GM21576 (cell line): ENCODE results near the gene ZNF407.

ENCODE experiments used
- ATAC-seq: cut with Tn5 transposase; IDR thresholded peaks from one replicate; pipeline ENCODE4 v1.9.1; 2021; ENCODE audit warnings: mild to moderate bottlenecking, moderate library complexity; ENCODE audit not compliant: unreplicated experiment

ZNF407 gene

DNA sequence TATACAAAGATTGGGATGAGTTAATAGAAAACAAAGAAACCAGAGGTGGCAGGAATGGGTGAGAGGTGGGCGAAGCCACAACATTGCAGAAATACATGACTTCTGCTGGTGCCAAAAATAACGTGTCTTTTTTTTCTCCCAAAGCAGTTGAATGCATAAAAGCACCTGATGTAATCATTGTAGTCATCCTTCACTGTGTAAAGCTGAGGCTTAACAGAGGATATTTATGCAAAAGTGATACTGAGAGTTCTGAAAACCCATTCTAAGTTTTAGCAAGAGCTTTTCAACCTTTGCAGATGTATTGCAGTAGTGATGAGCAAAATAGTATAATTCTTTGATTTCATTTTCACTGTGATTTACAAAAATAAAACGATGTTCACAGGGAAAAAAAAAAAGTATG is 438.3 kb downstream of the ZNF407 start:
- no peak for ATAC-seq

DNA sequence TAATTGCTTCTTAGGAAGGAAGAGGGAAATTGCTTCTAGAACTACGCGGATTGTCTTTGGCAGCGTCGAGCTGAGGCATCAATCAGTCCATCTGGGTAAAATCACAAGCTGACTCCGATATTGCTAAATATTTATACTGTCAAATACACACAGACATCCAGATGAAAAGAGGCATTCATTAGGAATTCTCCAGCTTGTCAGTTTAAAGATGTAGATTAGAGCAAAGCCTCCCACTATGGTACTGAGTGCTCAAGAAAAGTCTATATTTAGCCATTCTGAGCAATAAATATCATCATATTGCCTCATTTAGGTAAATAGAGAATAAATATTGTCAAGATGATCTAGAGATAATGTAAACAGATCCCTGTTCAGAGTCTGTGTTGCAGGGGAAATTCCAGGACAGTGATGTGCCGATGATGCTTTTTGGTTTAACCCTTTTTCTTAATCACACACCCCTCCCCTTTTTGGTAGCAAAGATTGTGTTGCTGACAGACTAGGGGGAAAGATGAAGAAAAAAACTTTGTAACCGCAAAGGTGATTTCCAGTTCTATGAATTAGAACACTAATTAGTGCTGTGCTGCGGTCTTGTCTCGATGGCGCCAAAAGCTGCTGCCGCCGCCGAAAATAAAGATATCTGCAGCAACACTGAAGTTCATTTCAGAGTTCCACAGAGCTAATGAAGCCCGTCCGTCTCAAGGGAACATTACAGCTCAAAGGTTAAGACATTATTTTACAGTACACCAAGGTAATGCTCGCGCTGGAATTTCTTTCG is 439.4 kb downstream of the ZNF407 start:
- no peak for ATAC-seq

DNA sequence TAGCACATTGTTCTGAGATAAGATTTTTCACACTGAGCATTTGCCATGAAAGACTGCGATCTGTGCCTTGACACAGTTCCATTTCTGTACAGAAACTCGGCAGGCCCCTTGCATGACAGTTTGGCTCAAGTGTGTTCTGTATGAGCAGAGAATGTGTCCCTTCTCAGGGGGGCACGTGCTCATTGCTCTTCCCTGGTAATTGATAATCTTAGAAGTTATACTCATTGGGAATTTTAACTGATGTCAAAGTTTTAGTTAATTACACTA is 440.0 kb downstream of the ZNF407 start:
- ATAC-seq = no peak

DNA sequence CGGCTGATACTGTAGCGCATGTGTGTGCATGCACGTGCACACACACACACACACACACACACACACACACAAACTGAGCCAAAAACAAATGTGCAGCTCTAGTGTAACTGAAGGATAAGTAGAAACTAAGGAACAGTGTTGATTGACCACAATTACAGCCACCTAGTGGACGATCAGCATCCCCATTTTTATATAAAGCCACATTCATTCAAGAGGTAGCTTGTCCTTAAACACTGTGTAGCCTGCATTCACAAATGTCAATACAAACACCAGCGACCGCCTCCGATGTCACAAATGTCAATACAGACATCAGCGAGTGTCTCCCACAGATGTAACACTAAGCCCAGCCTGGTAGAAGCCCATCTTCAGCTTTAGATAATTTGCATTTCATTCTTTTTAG is 443.9 kb downstream of the ZNF407 start:
- no peak for ATAC-seq

DNA sequence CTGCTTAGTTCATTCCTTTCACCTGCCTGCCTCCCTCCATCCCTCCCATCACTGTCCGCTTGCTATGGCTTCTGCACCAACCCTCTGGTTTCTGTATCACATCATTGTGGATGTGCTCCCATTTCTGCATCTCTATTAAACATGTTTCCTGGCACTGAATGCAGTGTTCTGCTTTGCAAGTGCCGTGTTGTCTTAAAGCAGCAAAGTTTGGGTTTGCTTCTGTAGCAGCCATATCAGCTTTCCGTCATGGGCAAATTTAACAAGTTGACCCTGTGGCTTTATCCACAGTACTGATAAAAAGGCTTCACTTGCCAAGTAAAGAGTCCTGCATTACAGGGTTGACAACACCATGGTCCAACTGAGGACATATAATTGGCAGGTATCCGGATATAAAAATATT is 445.8 kb downstream of the ZNF407 start:
- no peak for ATAC-seq

DNA sequence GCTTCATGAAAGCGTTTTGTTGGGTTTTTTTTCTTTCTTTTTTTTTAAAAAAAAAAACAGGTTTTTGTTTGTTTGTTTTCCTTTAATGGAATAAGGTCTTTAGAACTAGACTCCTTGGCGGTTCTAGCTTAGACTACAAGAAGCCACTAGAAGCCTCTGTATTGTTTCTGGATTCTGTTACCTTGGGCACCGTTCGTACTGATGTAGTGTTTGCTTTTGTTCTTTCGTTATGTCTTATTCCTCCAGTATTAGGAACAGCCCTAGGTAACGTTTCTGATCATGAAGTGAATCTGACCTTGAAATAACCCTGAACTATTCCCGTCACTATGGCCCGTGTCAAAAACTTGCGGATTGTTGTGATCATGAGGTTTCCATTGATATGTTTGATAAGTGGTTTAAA is 446.6 kb downstream of the ZNF407 start:
- ATAC-seq = no peak

DNA sequence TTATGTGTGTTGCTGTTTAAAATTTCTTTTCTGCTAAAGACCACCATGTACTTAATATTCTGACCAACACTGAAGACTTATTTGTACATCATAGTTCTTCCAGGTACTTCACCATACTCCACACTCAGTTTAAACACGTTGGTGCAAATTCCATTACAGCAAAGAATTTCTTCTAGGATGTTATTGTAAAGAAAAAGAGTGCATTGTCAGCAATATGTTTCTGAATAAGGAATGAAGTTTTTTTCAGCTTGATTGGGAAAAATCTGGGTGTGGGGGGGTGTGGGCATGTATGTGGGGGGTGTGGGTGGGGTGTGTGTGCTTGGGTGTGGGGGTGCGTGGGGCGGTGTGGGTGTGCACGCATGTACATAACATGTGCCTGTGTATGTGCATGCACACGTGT is 447.1 kb downstream of the ZNF407 start:
- no peak for ATAC-seq

DNA sequence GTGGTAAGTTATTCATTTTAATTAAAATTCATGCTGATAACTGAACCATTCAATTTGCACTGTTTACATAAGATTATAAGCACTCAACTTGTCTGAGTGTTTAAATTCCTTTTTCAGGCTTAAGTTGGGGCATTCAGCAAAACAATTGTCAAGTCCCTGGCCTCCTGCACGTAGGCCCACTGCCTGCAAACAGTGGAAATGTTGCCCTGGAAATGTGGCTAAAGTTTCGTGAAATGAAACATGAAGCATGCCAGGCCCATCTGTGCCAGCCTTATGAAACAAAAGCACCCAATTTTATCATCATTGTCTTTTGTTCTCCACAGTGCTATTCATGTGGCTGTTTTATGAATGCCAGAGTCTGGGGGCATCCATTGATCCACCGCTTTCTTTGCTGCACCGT is 447.6 kb downstream of the ZNF407 start:
- no peak for ATAC-seq

DNA sequence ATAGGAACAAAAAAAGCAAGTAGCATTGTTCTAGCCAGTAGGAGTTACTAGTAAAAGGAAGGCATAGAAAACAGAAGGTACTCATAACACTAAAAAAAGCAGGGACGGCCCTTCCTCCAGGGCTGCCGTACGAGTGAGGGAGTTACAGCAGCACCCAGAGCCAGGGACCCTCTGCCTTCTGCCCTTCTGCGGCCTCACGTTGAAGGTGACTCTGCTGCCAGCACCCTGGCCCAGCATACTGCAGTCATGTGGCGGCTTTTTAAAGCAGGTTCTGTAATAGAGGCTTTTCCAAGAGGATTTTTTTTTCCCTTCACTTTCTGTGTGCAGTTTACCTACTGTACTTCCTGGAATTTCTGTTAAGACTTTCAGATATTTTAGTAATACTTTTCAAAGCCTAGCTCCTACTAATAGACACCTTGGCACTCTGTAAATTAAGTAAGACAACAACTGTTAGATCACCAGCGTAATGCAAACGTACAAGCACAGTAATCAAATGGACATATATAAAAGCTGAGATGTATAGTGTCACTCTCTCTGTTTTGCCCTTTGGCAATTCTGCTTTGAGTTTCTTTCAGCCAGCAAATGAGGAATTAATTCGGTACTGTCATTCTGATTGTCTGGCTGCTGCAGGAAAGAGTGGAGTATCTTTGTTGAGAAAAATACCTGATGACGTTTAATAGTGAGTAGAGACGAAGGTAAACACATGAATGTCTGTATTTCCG is 449.7 kb downstream of the ZNF407 start:
- no peak for ATAC-seq

DNA sequence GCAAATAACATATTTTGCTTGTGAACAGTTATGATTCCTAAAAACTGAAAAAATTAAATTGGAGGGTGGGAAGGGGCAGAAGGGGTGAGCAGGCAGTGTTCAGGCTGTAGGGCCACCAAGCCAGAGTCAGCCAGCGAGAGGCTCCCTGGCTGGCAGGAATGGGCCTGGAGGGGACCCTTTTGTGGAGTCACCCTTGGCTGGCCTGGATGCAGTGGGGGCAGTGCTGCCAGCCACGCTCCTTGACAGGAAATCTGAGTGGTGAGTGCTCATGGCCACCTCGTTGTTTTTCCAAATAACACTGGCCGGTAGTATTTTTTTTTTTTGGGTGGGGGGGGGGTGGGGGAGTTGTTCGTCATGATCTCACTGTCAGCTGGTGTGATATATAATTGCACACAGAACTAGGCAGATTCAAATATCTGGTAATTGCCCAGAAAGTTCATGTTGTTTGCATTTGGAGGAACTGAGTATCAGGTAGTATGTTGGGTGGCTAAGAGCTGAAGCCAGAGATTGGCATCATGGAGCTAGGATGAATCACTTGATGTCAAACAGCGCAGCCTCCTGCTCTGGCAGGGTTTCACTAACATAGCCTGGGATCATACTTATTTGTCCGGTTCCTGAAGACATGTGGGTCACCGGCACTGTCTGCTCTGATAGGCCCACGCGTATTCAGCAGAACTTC is 451.2 kb downstream of the ZNF407 start:
- no peak for ATAC-seq

DNA sequence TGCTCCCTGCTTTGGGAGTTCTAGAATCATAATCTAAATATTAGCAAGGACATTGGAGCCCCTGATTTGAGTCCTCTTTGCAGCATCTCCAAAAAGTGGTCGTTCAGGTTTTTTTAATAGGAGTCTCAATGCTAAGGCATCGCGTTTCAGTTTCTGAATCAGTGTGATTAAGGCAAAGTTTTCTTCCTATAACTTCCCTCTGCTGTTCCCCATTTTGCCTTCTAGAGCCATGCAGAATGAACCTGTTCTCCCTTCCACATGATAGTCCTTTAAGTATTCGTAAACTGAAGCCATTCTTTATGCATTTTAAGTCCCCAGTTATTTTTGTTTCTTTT is 451.8 kb downstream of the ZNF407 start:
- no peak for ATAC-seq

DNA sequence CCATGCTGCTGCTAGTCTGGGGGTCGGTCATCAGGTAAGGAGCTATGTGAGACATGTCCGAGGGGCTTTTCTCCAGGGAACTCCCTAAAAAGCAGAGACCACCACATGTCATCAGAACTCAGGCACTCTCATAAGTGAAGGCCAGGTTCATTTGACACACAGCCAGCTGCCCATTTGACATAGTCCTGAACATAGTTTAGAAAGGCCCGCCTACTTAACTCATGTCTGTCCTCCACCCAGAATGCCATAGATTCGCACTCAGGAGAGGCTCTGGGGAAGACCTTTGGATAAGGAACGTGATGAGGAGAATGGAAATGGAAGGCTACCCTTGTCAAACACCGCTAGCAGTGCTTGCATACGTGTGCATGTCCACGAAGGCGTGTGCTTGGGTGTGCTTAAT is 454.1 kb downstream of the ZNF407 start:
- ATAC-seq = no peak

DNA sequence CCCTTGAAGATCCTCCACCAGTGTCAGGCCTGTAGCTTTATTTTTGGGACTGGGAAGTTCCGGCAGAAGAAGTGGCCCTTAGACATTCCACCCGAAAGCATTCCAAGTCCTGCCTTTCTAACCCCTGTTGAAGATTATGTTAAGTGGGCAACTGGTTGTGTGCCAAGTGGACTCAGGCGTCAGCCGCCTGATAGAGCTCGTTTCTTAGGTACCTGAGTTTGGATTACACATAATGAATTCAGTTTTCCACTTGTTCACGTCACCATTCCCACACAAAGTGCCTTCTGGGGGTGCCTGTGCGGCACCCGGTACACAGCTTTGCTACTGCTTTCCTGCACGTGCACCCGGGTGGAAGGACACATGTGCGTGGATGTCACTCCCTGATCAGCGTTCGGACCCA is 454.8 kb downstream of the ZNF407 start:
- no peak for ATAC-seq

DNA sequence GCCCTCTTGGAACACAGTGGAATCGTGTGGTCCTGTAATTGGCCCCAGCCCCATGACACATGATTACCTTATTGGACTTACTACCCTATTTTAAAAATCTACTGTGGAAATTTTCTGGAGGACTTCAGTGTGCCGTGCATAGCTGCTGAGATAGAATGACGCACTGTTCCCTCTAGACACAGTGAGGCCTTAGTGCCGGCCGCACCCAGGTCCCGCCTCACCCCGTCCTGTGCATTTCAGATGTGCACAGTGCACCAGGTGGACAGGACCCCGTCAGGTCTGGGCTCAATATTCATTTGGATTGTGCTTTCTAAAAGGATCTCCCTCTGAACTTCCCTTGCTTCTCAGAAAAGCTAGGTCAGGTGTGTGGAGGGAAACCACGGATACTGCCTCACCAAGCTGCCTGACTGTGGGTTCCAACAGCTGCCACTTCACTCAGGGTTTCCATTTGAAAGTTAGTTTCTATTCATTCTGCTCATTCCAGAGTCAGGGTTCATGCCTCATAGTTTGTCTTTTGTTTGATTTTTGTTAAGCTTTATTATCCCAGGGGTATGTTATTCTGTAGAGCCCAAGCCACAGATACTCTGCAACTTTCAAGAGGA is 455.5 kb downstream of the ZNF407 start:
- ATAC-seq = no peak

DNA sequence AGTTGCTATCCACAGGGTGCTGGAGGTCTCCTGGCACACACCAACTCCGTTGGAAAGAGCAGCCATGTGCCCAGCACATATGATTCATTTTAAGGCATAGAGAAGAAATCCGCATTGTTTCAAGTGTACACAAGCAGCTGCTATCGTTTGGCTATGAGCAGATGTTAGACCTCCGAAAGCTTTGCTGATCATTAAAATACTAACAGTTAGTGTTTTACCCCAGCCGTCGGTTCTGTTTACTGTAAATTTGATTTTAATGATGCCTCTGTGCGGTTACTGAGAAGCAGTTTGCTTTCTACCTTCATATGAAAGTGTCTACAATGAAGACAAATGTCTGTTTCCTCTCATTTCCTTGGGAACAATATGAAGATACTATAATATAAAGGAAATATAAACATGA is 456.4 kb downstream of the ZNF407 start:
- no peak for ATAC-seq

DNA sequence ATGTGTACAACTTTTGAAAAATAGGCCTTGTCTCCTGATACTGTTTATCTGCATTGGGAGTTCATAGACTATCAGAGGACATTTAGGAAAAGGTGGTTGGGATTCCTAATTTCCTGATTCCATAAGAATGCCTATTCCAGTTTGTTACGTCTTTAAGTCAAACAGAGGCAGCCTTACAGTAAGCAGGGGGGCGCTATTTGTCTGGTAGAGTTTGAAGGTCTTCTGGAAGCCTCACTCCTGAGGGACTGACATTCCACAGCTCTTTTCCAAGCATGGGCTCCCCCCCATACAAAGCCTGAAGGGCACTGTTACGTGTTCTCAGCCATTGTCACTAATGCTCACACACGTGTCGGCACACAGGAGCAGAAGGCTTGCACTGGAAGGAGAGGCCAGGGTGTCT is 456.9 kb downstream of the ZNF407 start:
- ATAC-seq = no peak

DNA sequence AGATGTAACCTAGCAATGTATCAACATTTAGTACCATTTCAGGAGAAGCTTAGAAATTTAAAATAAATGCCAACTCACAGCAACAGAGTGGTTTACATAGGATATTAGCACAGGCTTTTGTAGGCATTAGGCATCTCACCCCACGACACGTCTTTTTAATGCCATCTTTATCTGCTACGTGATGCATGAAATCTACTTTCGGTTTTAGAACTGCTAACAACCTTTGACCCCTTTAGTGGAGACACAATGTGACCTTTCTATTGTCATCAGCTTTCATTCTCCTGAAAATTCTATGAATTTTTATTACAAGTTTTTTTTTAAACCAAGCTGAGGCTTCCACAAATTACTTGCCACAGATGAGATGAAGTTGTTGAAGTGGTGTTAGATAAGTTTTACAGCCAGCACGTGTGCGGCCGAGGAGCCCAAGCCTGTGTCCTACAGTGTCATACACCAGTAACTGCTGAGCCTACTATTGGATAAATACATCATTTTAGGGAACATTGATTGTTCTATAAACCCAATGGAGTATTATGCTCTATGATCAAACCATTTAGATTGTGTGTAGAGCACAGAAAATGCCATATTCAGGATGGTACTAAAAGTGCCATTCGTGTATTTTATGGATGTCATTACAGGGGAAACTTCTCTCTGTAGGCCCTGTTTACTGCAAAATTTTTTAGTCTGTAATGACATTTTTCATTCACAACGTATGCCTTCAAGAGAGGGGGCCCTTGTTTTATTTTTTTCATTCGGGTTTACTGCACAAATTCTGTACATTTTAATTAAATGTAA is 459.7 kb downstream of the ZNF407 start:
- no peak for ATAC-seq

DNA sequence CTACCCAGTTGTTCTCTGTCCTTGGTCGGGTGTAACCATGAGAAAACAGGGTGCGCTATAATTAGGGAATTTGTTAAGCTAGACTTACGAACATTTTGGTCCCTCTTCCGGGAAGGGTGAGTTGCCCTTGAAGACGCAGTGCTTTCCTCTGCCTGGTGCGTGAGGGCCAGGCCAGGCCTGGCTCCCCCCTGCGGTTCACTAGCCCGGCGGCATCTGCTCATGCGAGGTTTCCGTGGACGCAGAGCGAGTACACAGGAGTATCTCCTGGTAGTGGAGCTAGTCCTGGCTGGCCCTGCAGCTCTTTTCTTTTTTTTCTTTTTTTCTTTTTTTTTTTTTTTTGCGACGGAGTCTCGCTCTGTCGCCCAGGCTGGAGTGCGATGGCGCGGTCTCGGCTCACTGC is 462.5 kb downstream of the ZNF407 start:
- ATAC-seq = no peak

DNA sequence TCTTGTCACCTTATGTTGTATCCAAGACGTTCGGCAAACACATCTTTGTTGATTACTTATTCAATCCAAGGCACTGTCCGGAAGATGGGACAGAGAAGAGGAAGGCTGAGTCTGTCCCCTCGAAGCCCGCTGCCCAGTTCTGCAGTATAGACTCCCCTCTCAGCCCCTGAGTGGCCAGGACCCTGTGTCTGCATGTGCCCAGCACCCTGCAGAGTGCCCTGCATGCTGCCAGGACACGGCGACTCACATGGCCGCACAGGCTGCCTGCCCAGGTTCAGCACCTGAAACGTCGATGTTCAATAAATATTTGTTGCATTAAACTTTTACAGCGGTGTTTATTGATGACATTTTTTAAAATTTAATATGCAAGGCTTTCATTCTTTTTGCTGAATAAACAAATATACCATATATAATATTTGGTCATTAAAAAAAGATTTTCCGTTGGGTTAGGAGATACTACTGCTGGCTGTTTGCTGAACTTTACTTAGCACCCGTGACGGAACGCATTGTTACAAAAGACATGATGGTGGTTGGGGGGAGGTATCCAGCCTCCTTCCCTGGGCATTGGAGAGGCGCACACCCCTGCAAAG is 464.7 kb downstream of the ZNF407 start:
- no peak for ATAC-seq

DNA sequence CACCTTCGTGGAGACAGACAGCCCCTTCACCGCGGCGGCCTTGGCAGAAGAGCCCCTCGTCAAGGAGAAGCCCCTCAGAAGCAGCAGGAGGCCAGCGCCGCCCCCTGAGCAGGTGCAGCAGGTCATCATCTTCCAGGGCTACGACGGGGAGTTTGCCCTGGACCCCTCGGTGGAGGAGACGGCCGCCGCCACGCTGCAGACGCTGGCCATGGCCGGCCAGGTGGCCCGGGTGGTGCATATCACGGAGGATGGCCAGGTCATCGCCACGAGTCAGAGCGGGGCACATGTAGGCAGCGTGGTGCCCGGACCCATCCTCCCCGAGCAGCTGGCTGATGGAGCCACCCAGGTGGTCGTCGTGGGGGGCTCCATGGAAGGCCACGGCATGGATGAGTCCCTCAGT is 465.5 kb downstream of the ZNF407 start:
- no peak for ATAC-seq
